H9 (cell line): ENCODE data around the gene LRRC41. TPM values are rescaled to one million over a fixed set of nuclear protein-coding genes. Genes with fewer than 3 reads are reported as not detected.

Experiments
- DNase-seq: peaks from one replicate; pipeline ENCODE4 v3.0.0-alpha.2; 2017
- H2AFZ ChIP-seq: one replicate; pipeline ENCODE4 v1.6.1; 2013; ENCODE audit warnings: mild to moderate bottlenecking, low read length, control low read depth, moderate library complexity
- H2AK5ac ChIP-seq: 2 replicates; pipeline ENCODE4 v1.6.1; 2013; ENCODE audit warnings: low read length, control low read depth, mixed read lengths; ENCODE audit not compliant: insufficient read length
- H2BK120ac ChIP-seq: one replicate; pipeline ENCODE4 v1.6.1; 2013; ENCODE audit warnings: low read depth, mild to moderate bottlenecking, low read length, control low read depth, inconsistent platforms; ENCODE audit not compliant: poor library complexity, severe bottlenecking
- H2BK12ac ChIP-seq: 2 replicates; pipeline ENCODE4 v1.6.1; 2013; ENCODE audit warnings: low read length, control low read depth, mixed read lengths, low read depth; ENCODE audit not compliant: insufficient read length
- H2BK15ac ChIP-seq: 2 replicates; pipeline ENCODE4 v1.6.1; 2013; ENCODE audit warnings: low read depth, low read length, control low read depth
- H2BK20ac ChIP-seq: one replicate; pipeline ENCODE4 v1.6.1; 2013; ENCODE audit warnings: low read depth, mild to moderate bottlenecking, low read length, control low read depth, inconsistent platforms; ENCODE audit not compliant: poor library complexity, severe bottlenecking
- H2BK5ac ChIP-seq: 2 replicates; pipeline ENCODE4 v1.6.1; 2013; ENCODE audit warnings: low read length, control low read depth, mixed read lengths; ENCODE audit not compliant: insufficient read length
- H3K14ac ChIP-seq: 2 replicates; pipeline ENCODE4 v1.6.1; 2013; ENCODE audit warnings: low read length, control low read depth; ENCODE audit not compliant: insufficient read depth
- H3K18ac ChIP-seq: 2 replicates; pipeline ENCODE4 v1.6.1; 2013; ENCODE audit warnings: low read depth, mild to moderate bottlenecking, mixed read lengths, low read length, control low read depth; ENCODE audit not compliant: insufficient read length
- H3K23ac ChIP-seq: 2 replicates; pipeline ENCODE4 v1.6.1; 2013; ENCODE audit warnings: low read length, control low read depth, mixed read lengths, low read depth; ENCODE audit not compliant: insufficient read length
- H3K23me2 ChIP-seq: 2 replicates; pipeline ENCODE4 v1.6.1; 2013; ENCODE audit warnings: low read depth, mild to moderate bottlenecking, mixed read lengths, low read length, control low read depth; ENCODE audit not compliant: insufficient read length, poor library complexity, severe bottlenecking
- H3K27ac ChIP-seq: 2 replicates; pipeline ENCODE4 v1.5.1; 2013; ENCODE audit warnings: low read length, control low read depth, mixed read lengths, low read depth; ENCODE audit not compliant: insufficient read length
- H3K27me3 ChIP-seq: 2 replicates; pipeline ENCODE4 v1.6.1; 2013; ENCODE audit warnings: low read length, control low read depth, inconsistent platforms; ENCODE audit not compliant: insufficient read depth
- H3K4ac ChIP-seq: 2 replicates; pipeline ENCODE4 v1.6.1; 2013; ENCODE audit warnings: low read depth, mild to moderate bottlenecking, control low read depth, inconsistent platforms, low read length, moderate library complexity
- H3K4me1 ChIP-seq: 2 replicates; pipeline ENCODE4 v1.6.1; 2013; ENCODE audit warnings: low read length, control low read depth, inconsistent platforms; ENCODE audit not compliant: insufficient read depth
- H3K4me2 ChIP-seq: 2 replicates; pipeline ENCODE4 v1.6.1; 2013; ENCODE audit warnings: low read length, control low read depth, mixed read lengths; ENCODE audit not compliant: insufficient read length, insufficient read depth
- H3K56ac ChIP-seq: 2 replicates; pipeline ENCODE4 v1.6.1; 2013; ENCODE audit warnings: low read depth, mild to moderate bottlenecking, mixed read lengths, low read length, control low read depth; ENCODE audit not compliant: insufficient read length
- H3K79me1 ChIP-seq: 2 replicates; pipeline ENCODE4 v1.6.1; 2013; ENCODE audit warnings: low read depth, mild to moderate bottlenecking, moderate library complexity, low read length, control low read depth, inconsistent platforms; ENCODE audit not compliant: insufficient read depth, poor library complexity, severe bottlenecking
- H3K79me2 ChIP-seq: 2 replicates; pipeline ENCODE4 v1.6.1; 2013; ENCODE audit warnings: low read length, control low read depth, inconsistent platforms; ENCODE audit not compliant: insufficient read depth
- H3K9ac ChIP-seq: 2 replicates; pipeline ENCODE4 v1.6.1; 2013; ENCODE audit warnings: low read length, control low read depth, mixed read lengths; ENCODE audit not compliant: insufficient read length; ENCODE audit errors: extremely low read depth
- H3K9me3 ChIP-seq: one replicate; pipeline ENCODE4 v1.6.1; 2013; ENCODE audit warnings: low read depth, low read length, inconsistent platforms; ENCODE audit not compliant: control insufficient read depth
- H3T11ph ChIP-seq: one replicate; pipeline ENCODE4 v1.6.1; 2013; ENCODE audit warnings: mild to moderate bottlenecking, low read length, control low read depth, inconsistent platforms
- H4K20me1 ChIP-seq: one replicate; pipeline ENCODE4 v1.6.1; 2013; ENCODE audit not compliant: control insufficient read depth, insufficient read length, insufficient read depth
- H4K5ac ChIP-seq: 2 replicates; pipeline ENCODE4 v1.6.1; 2013; ENCODE audit warnings: low read depth, mild to moderate bottlenecking, mixed read lengths, low read length, control low read depth; ENCODE audit not compliant: insufficient read length
- H4K8ac ChIP-seq: replicated peaks from 2 replicates; pipeline ENCODE4 v1.6.1; 2013; ENCODE audit warnings: low read length, control low read depth, mixed read lengths, low read depth; ENCODE audit not compliant: insufficient read length
- H4K91ac ChIP-seq: 2 replicates; pipeline ENCODE4 v1.6.1; 2013; ENCODE audit warnings: low read depth, mild to moderate bottlenecking, moderate library complexity, mixed read lengths, low read length, control low read depth; ENCODE audit not compliant: insufficient read length
- H3K27ac Mint-ChIP-seq, 3 experiments: 2 replicates in 2 of 3; 3 replicates in 1 of 3; pipeline ENCODE4 v1.8.0; 2020 to 2021; ENCODE audit warnings: mixed read lengths in 3 of 3, mild to moderate bottlenecking in 1 of 3, moderate library complexity in 1 of 3
- H3K27me3 Mint-ChIP-seq: 2 replicates; pipeline ENCODE4 v1.8.0; 2021; ENCODE audit warnings: low read depth, mild to moderate bottlenecking, moderate library complexity, mixed read lengths
- H3K36me3 Mint-ChIP-seq, 3 experiments: 2 replicates in 2 of 3; 3 replicates in 1 of 3; pipeline ENCODE4 v1.8.0; 2020 to 2021; ENCODE audit warnings: low read depth in 3 of 3, mixed read lengths in 3 of 3; ENCODE audit not compliant: insufficient read depth in 1 of 3
- H3K4me1 Mint-ChIP-seq, 2 experiments: 2 replicates each; pipeline ENCODE4 v1.8.0; 2020; ENCODE audit warnings: mixed read lengths in 2 of 2
- H3K4me3 Mint-ChIP-seq, 2 experiments: 2 replicates in 1 of 2; 3 replicates in 1 of 2; pipeline ENCODE4 v1.8.0; 2020 to 2021; ENCODE audit warnings: mild to moderate bottlenecking in 2 of 2, mixed read lengths in 2 of 2, moderate library complexity in 1 of 2
- H3K9me3 Mint-ChIP-seq, 2 experiments: 2 replicates in 1 of 2; 3 replicates in 1 of 2; pipeline ENCODE4 v1.8.0; 2020; ENCODE audit warnings: mild to moderate bottlenecking in 2 of 2, mixed read lengths in 2 of 2, moderate library complexity in 1 of 2
- CTCF ChIP-seq: fragments of 200-600 bp; sonication (generic); conservative IDR thresholded peaks from 3 replicates; pipeline ENCODE4 v1.8.0; 2021; ENCODE audit warnings: antibody characterized with exemption, mild to moderate bottlenecking
- WGBS: extraction: QIAGEN DNeasy Blood & Tissue Kit; methylation state at CpG from one replicate; pipeline ENCODE4 v1.1.7; 2013; ENCODE audit warnings: missing lambda C conversion rate, low lambda C conversion rate, mixed read lengths; ENCODE audit not compliant: insufficient read length; ENCODE audit errors: extremely low coverage; 5-methylcytosine and 5-hydroxymethylcytosine counted together
- long read RNA-seq: library from polyadenylated mRNA; unstranded; transcript quantifications from one replicate; pipeline ENCODE4 v2.0.0, GENCODE V29; 2020
- total RNA-seq: library from RNA; stranded (reverse); gene quantifications from 2 replicates; pipeline ENCODE4 v1.2.1, GENCODE V29; 2021

LRRC41 gene, protein sequence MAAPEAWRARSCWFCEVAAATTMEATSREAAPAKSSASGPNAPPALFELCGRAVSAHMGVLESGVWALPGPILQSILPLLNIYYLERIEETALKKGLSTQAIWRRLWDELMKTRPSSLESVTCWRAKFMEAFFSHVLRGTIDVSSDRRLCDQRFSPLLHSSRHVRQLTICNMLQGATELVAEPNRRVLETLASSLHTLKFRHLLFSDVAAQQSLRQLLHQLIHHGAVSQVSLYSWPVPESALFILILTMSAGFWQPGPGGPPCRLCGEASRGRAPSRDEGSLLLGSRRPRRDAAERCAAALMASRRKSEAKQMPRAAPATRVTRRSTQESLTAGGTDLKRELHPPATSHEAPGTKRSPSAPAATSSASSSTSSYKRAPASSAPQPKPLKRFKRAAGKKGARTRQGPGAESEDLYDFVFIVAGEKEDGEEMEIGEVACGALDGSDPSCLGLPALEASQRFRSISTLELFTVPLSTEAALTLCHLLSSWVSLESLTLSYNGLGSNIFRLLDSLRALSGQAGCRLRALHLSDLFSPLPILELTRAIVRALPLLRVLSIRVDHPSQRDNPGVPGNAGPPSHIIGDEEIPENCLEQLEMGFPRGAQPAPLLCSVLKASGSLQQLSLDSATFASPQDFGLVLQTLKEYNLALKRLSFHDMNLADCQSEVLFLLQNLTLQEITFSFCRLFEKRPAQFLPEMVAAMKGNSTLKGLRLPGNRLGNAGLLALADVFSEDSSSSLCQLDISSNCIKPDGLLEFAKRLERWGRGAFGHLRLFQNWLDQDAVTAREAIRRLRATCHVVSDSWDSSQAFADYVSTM
- total RNA-seq, result 59.4 and 62.6 TPM in 2 replicates
- long read RNA-seq, full-length matches to known transcripts, result 590 of 734 reads
- long read RNA-seq, partial matches to known transcripts, result 65 of 734 reads
- long read RNA-seq, other reads (novel, unspliced or antisense), result 79 of 734 reads

GRCh38 chr1:46303038-46303871, at the start of gene LRRC41, which contains the start of gene UQCRH:
TSS of gene LRRC41 (minus strand) at chr1:46303616. CDS start at chr1:46303322, 294 bp downstream.
TSS of gene UQCRH (plus strand) at chr1:46303698. CDS start at chr1:46303767, 69 bp downstream.
- Histone ChIP-seq H3K18ac (peak within 1 kb of the TSS; percentile 75), H2BK5ac (no peak within 1 kb of the TSS), H2BK15ac (no peak within 1 kb of the TSS), H4K8ac (no peak within 1 kb of the TSS), H3K9me3 (no peaks in the 10 kb centered on the region), H3K27me3 (no peaks in the 10 kb centered on the region), H3K27ac (peak within 1 kb of the TSS; percentile 6), H3K4me2 (peak within 1 kb of the TSS; percentile 75), H3T11ph (no peak within 1 kb of the TSS), H2BK20ac (no peak within 1 kb of the TSS), H4K20me1 (no peaks in the 10 kb centered on the region), H3K23me2 (peaks cover 13% of the 10 kb centered on the region), H3K79me2 (peaks cover 50% of the 10 kb centered on the region; the same call in 1 of the 2 replicates), H3K79me1 (peaks cover 4% of the 10 kb centered on the region), H4K91ac (no peak within 1 kb of the TSS), H3K4ac (no peak within 1 kb of the TSS), H3K23ac (no peak within 1 kb of the TSS), H2BK120ac (no peak within 1 kb of the TSS), H3K56ac (peak within 1 kb of the TSS; percentile 78), H4K5ac (peak within 1 kb of the TSS; percentile 1), H3K4me1 (no peaks in the 10 kb centered on the region; the same call in 1 of the 2 replicates), H2BK12ac (no peak within 1 kb of the TSS), H2AK5ac (no peak within 1 kb of the TSS), H3K9ac (peak within 1 kb of the TSS; percentile 98), H2AFZ (no peak within 1 kb of the TSS), H3K14ac (peak within 1 kb of the TSS; percentile 85)
- Mint-ChIP-seq H3K27me3 (no peaks in the 10 kb centered on the region; the same call in 1 of the 2 replicates), H3K9me3 (peaks cover 0 to 3% of the 10 kb centered on the region in 2 experiments; a peak in 1 of 5 replicates), H3K27ac (peak within 1 kb of the TSS; percentile 95 to 99 (median 97)), H3K36me3 (peaks cover 24 to 29% (median 25%) of the 10 kb centered on the region in 3 experiments), H3K4me3 (peak within 1 kb of the TSS; percentile 100), H3K4me1 (peaks cover 42 to 58% of the 10 kb centered on the region in 2 experiments)
- WGBS, result no CpG with 5 or more reads among the region's 61 CpGs
- peak; percentile 96 for DNase-seq
- TF ChIP-seq CTCF, result peak; percentile 10; the same call in 1 of the 3 replicates
